ACHN (cell line): Measurements from ENCODE around the gene MYO15A.

ENCODE experiments used
- DNase-seq: peaks from one replicate; pipeline ENCODE4 v3.0.0-alpha.2; 2015
- in situ Hi-C: cut with HindIII; loops from 2 replicates; pipeline ENCODE4 v1.10.0; 2017; ENCODE audit warnings: low sequenced_read_pairs, low pct_ligation_motif_present, low pct_unique_long_range_greater_than_20kb

Gene MYO15A

DNA sequence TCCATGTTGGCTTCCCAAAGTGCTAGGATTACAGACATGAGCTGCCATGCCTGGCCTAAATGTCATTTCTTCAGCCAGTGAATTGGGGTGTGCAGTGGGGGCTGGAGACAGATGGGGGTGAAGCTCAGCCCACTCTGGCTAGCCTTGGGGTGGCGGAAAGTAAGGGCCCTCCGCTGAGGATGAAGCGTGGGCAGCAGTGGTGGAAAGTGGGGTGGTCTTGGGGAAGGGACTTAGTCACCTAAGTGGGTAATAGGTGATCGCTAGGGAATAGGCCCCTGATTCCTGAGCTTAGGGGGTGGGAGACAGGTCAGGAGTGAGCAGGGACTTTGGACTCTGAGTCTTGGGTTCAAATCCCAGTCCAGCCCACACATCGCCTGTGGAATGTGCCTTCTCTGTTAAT is 119.1 kb downstream of the MYO15A start:
- DNase-seq = no peak
- in situ Hi-C loops = no loop called here

DNA sequence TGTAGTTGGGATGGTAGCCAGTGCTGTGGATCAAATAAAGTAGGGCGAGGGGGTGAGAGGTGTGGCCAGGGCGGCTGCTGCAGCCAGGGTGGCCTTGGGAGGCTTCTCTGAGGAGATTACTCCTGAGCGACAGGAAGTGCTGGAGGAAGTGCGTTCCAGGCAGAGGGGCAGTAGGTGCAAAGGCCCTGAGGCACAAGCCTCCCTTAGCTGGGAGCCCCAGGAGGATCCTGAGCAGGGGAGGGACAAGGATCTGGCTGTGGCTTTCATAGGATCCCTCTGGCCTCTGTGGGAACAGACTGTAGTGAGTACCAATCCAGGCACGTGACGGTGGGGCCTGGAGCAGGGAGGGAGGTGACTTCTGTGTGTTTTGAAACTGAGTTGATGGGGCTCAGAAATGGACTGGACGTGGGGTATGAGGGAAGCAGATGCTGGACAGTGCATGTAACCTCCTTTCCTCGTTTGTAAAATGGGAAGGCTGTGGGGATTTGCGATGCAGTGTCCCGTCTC is 119.7 kb downstream of the MYO15A start:
- no peak for DNase-seq
- in situ Hi-C loops = no loop called here

DNA sequence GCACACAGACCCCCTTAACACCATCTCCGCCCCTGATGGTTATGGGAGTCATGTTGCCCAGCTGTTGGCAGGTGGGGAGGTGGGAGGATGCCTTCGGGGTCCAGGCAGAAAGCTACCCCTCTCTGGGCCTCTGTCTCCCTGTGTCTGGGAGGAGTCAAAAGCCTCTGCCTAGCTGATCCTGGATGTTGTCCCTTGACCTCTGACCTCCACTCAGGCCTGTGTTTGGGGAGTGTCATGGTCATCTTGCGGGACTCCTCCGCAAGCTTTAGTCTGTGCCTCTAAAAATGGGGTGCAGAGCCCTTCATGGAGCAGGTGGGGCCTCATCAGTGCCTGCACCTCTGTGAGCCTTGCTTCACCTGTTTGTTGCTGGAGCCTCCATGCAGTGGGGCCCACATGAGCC is 120.7 kb downstream of the MYO15A start:
- in situ Hi-C loops = no loop called here
- DNase-seq = no peak
